Measurements from ENCODE around the gene SPARC.
"Not testable (repeated sequence)": the region's sequence is repeated elsewhere in the genome, so short reads cannot be mapped to it uniquely, and the experiment has no call there.

SPARC gene

DNA sequence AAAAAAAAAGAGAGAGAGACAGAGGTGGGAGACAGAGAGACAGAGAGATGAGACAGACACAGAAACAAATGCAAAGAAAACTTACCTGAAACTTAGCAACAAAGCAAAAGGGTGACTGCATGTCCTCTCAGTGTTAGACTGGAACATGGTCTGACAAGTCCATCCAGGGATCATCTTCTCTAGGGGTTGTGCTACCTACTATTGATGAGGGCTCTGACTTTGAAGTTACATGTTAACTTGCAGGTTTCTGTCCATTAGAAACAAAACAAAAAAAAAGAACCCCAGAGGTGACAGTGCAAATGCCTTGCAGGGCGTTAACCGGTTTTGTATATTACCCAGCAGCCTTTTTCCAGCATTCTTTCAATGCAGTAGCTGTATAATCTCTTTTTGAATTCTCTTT is 13.6 kb upstream of the SPARC start:
- no peak for DNase-seq (ENCODE audit: low read depth in 2 of 2)

DNA sequence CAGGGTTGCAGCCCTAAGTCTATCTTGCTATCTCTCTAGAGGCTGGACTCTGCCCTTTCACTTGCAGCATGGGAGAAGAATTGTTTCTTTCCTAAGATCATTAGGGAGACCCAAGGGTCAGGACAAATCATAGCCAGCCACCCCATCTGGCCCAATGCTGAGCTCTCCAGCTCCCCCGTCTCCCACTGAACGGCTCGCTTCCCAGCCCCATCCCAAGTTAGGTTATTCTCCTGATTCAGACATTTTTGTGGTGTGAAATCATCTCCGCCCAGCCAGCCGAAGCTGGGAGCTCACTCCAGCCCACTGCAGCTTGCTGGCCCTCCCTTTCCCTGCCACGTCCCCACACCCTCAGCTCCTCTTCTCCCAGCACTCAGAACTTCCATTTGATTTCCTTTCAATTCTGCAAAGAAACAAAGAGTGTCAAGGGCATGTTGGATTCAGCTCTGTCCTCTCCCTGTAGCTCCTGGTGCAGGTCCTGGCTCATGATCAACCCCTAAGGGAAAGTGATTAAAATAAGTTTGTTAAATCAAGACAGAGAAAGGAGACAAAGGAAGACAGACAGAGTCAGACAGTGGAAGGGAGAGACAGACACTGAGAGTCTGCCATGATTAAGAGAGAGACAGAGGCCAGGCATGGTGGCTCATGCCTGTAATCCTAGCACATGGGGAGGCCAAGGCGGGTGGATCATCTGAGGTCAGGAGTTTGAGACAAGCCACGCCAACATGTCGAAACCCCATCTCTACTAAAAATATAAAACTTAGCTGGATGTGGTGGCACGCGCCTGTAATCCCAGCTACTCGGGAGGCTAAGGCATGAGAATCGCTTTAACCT is 12.6 kb upstream of the SPARC start:
- no peak for DNase-seq (ENCODE audit: low read depth in 2 of 2)

DNA sequence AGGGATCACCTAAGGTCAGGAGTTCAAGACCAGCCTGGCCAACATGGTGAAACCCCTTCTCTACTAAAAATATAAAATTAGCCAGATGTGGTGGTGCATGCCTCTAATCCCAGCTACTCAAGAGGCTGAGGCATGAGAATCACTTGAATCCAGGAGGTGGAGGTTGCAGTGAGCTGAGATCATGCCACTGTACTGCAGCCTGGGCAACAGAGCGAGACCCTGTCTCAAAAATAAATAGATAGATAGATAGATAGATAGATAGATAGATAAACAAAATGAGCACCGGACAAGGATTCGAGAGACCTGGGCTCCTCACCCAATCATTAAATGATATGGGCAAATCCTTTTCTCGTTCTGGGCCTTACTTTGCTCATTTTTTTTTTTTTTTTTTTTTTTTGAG is 11.4 kb upstream of the SPARC start:
- not testable (repeated sequence) for DNase-seq (ENCODE audit: low read depth in 2 of 2)

DNA sequence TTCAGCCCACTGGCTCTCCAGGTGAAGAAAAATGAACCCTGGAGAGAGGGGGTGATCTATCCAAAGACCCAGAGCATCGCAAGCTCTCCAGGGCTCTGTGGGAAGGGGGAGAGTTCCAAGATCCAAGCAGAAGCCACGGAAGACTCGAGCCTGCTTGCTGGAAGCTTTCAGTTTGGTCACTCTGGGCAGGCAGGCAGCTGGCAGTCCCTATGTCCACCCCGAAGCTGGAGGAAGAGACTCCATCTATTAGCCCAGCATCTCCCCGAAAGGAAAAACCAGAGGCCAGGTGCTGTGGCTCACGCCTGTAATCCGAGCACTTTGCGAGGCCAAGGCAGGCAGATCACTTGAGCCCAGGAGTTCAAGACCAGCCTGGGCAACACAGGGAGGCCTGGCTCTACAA is 10.7 kb upstream of the SPARC start:
- DNase-seq (ENCODE audit: low read depth in 2 of 2), result no peak

DNA sequence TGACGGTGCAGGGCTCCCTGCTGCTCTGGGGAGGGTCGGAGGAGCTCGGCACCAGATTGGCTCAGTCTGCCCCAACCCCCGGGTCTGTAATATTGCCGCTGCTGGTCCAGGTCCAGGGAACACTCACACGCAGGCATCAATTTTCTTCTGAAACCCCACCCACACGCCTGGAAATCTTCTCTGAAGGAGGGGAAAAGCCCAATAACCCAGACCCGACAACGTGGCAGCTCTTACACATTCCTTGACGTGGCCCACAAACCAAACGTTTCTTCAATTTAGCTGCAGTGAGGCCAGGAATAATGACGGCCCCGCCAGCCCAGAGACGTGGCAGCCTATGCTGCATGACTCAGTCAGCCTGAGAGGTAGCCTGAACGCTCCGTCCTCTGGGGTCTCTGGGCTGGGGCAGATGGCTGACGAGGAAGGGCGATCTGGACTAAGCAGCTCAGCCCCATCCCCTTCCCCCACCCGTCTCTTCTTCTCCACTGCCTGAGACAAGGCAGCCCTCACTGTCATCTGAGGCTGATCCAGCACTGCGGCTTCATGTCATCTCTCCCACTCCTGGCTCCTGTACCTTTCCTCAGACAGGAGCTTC is 9.9 kb upstream of the SPARC start:
- no peak for DNase-seq (ENCODE audit: low read depth in 2 of 2)

DNA sequence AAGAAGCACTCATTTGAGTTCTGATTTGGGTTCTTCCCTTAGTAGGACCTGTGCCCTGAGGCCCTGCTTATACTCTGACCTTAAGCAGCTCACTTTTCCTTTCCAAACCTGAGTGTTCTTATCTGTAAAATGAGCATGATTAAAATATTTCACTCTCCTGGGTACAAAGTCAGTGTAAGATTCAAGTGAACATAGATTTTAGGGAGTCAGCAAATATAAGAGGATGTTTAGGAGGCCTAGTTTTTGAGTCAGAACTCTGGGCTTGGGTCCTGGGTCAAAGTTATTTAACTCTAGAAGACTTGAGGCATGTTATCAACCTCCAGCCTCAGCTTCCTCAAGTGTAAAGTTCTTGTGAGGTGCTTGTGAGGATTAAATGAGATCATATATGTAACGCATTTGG is 8.7 kb upstream of the SPARC start:
- no peak for DNase-seq (ENCODE audit: low read depth in 2 of 2)

DNA sequence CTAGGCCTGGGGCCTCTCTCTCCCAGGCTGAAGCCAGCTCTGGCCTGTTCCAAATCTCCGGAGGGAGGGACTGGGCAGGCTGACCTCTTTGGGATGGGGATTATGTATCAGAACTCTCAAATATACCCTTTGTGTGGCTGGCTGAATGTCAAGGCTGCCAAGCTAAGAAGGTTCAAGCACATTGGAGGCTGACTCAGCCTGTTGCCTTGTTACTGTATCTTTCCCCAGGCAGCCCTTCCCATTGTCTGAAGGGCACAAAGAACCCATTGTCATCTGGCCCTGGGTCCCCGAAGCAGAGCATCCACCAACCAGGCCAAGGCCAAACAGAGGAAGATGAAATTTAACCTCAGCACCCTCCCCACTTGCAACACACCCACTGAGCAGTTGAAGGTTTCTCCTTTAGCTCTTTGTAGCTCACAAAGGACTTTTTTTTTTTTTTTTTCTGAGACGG is 7.3 kb upstream of the SPARC start:
- DNase-seq (ENCODE audit: low read depth in 2 of 2), result no peak

DNA sequence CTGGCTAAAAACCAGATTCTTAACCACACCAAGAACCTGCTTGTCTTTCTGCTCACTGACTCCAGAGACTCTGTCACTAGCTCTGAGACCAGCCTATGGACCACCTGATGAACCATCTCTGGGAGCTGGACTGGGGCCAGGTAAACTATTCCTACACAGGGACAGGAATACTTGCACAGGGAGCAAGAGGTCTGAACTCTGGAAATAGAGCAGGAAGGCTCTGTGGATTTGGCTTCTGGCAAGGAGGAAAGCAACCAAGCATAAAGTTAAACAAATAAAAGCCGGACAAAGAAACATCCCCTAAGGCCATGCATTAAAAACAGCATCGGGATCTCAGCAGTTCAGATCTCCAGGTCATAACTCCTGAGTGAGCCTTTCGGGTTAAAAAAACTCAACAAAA is 5.6 kb upstream of the SPARC start:
- no peak for DNase-seq (ENCODE audit: low read depth in 2 of 2)

DNA sequence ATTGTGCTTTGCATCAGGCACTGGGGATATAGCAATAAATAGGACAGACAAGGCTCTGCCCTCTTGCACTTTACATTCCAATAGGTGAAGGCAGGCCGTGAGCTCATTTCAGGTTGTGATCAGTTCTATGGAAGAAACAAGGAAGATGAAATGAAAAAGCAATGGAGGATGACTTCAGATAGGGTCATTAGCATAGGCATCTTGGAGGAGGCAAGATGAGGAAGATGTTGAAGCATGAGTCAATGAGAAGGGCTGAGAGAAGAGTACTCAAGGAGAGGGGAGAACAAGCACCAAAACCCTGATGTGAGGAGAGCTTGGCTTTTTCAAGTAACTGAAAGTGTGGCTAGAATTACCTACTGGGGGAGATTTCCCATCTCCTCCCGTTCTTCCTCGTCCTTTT is 5.0 kb upstream of the SPARC start:
- no peak for DNase-seq (ENCODE audit: low read depth in 2 of 2)

DNA sequence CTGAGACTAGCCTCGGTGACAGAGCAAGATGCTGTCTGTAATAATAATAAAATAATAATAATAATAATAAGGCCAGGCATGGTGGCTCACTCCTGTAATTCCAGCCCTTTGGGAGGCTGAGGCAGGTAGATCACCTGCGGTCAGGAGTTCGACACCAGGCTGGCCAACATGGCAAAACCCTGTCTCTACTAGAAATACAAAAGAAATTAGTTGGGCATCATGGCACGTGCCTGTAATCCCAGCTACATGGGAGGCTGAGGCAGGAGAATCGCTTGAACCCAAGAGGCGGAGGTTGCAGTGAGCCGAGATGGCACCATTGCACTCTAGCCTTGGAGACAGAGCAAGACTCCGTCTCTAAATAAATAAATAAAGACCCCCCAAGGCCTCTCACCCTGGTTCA is 2.9 kb upstream of the SPARC start:
- DNase-seq (ENCODE audit: low read depth in 2 of 2), result not testable (repeated sequence)

DNA sequence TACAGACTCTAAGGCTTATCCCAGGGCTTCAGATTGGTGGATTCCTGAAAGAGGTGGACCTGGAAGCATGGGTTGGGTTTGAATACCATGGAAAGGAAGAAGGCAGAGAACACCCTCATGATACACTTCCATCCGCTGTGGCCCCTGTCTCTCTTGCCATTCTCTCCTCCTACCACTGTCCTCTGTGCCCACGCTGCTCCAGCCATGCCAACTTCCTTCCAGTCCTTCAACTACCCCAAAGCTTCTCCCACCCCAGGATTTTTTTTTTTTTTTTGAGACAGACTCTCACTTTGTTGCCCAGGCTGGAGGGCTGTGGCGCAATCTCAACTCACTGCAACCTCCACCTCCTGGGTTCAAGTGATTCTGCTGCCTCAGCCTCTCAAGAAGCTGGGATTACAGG is 1.7 kb upstream of the SPARC start:
- DNase-seq (ENCODE audit: low read depth in 2 of 2), result no peak

DNA sequence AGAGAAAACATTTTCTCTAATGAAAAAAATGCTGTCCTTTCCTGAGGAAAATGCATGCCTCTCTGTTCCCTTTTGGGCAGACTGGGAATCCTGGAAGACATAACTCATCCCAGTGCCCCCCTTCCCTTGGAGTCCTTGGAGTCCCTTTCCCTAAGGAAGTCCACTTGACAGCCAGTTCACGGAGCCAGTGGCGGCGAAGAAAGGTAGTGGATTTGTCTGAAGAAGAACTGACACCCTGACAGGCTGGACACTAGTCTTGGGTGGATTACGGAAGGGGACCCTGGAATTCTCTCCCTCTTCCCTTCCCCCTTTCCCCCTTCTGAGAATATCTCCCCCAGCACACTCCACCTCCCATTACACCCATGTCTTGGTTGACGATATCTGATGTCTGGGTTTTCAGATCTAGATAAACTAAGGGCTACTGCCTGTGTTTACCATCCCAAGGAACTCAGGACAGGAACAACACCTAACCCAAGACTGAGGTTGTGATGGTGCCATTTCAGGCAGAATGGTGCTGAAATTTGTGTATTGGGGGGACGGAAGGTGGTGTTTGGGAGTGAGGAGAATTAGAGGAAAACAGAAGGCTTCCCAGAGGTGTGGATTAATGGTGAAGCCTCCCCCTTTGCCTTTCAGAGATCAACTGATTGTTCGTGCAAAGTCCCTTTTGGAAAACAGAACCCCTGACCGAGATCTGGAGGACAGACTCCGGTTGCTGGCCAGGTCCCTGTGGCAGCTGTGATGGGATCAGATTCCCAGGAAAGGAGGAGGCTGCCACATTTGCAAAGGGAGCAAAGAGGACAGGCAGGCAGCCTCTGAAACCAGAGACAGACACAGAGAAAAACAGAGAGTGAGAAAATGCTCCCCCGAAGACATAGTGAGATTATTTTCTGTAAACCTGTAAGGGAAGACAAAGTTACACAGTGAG is 704 bp downstream of the SPARC start:
- no peak for DNase-seq (ENCODE audit: low read depth in 2 of 2)

DNA sequence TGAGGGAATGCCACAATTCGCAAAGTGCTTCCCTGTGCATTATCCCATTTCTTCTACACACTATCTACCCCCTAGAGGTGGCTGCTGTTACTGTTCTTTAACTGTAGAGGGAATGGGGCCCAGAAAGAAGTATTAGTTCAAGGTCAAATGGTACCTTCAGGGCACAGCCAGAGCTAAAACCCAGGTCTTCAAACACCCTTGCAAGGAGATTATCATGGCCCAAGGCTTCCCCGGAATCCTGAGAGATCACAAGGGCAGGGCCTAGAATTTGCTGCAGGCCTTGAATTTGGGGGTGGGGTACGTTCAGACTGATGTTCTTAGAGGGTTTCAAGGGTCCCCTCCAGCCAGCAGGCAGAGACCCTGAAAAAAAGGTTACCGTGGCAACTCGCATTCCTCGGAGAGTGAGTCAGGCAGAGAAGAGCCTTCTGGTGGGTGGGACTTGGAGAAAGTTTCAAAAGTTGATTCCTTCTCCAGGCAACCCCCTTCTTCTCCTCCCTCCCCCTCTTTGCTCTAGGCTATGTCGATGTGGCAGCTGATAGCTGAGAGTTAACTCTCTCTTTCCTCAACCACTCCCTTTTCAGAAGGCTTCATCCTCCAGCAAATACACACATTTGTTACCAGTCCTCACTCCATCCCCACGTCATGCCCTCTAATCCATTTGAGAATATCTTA is 1.9 kb downstream of the SPARC start:
- DNase-seq (ENCODE audit: low read depth in 2 of 2), result no peak

DNA sequence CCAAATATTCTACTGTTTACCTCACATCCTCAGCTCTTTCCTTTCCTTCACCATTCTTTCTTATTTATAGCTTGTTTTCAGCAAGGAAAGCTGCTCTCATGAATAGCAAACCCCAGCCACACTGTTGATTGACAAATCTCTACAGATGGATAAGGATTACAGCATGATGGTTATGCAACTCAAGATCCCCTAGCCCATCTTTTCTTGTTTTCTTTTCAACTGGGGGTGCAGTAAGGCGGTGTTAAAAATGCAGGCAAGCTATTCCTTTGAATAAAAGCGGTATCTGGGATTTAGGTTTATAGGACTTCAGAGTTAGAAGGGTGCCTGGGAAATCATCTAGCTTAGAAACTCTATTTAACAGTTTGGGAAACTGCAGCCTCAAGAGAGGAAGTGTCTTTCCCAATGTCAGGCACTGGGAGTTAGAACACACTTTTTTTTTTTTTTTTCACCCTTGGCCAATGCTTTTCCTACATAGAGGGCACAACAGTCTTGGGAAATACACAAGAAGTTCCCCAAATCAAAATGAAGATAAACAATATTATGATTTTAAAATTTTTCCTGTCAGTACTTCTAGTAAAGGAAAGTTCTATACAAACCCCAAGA is 2.6 kb downstream of the SPARC start:
- DNase-seq (ENCODE audit: low read depth in 2 of 2), result no peak

DNA sequence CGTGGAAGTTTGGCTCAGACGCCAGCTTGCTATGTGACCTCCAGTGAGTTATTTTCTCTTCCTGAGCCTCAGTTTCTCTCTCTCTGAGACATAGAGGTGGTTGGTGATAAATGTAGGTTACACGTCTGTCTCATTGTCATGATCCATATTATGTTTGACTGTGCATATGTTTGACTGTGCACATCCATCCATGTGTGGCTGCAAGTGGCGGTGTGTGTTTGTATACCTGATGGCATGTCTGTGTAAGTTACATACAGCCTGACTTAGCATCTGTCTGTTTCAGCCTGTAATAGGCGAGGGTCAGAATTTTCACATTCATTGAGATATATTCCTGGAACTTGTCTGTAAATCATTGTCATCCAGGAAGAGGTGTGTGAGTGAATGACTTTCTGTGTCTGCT is 3.3 kb downstream of the SPARC start:
- DNase-seq (ENCODE audit: low read depth in 2 of 2), result no peak

DNA sequence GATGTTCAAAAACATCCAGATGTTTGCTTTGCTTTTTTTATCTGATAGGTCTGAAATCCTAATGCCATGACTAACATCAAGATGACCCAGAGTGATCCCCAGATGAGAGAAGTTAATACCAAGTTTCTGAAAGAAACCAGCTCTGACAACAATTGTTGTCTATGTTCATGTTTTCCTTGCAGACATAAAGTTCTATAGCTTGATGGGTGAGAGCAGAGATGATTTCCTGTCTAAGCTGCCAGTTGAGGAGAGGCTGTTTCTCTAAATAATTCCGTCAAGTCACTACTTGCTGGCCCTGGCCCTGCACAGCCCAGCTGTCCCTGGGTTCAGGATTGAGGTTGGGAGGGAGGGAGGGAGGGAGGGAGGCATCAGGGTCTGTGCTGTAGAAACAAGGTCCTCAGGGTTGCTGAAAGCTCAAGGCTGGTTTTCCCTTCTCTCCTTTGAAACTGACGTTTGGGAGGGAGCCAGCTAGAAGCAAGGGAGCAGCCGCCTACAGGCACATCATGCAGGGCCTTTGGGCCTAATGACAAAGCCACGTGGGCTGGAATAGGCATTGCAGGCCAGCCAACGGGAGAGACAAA is 3.9 kb downstream of the SPARC start:
- DNase-seq (ENCODE audit: low read depth in 2 of 2), result no peak

DNA sequence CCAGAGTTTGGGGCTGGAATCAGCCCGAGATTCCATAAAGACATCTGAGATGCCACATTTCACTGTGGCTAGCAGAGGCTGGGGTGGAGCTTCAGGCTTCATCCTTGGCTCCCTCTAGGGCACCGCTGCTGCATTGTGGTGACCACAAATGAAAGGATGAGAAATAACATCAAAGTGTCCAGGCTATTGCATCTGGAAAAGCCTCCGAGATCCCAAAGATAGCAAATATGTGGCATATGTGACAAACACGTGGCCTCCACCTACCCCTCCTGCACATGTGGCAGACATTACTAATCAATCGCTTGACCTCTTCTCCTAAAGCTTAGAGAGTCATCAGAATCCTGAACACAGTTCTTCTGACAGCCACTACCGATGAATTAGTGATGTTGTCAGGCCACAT is 4.5 kb downstream of the SPARC start:
- no peak for DNase-seq (ENCODE audit: low read depth in 2 of 2)

DNA sequence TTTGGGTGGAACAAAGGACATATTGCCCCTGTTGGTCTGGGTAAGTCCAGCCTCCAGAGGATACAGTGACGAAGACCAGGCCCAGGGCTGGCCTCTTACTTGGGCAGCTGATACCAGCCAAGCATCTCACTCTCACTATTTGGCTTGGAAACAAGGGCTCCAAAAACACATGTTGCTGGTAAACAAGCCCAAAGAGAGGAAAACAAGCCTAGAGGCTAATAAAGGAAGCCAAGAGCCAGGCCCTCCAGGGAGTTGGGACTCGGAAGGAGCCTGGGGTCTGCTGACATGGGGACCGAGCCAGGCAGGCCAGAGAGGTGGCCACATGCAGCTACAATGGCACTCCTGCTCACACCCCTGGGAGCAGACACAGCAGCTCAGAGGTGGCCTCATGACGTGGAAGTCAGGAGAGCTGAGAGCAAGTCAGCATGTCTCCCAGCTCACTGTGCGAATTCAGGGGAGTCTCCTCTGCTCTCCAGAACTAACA is 5.7 kb downstream of the SPARC start:
- no peak for DNase-seq (ENCODE audit: low read depth in 2 of 2)

DNA sequence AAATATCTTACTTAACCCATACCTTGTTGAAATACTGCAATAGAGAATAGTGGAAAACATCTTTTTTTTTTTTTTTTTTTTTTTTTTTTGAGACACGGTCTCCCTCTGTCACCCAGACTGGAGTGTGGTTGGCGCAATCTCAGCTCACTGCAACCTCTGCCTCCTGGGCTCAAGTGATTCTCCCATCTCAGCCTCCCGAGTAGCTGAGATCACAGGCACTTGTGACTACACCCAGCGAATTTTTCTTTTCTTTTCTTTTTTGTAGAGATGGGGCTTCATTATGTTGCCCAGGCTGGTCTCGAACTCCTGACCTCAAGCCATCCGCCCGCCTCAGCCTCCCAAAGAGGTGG is 6.6 kb downstream of the SPARC start:
- not testable (repeated sequence) for DNase-seq (ENCODE audit: low read depth in 2 of 2)

DNA sequence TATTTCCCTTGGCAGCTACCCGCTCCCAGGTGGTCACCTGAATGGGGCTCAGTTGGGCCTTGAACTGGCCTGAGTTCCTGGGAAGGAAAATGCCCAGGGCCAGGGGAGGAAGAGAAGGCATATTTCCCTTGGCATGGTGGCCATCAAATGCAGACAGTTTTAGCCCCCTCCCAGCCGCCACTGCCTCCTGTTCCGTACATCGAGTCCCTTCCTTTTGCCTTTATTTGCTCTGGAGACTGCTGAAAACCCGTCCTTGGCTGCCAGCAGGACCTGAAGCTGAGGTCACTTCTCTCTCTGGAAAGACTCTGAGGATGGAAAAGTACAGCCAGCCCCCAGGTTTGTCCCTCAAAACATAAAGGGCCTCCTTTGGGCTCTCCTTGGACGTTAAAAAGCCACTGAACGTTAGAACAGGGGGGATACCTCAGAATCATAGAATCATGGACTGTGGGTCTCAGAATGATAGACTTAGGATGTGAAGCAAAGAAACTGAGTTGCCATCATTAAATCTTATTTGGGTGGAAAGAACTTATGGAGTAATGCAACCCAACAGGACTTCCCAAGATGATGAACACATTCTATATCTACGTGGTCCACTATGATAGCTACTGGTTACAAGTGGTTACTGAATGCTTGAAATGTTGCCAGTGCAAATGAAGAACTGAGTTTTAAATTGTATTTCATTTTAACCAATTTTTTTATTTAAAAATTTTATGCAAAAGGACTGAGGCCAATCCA is 7.1 kb downstream of the SPARC start:
- DNase-seq (ENCODE audit: low read depth in 2 of 2), result no peak

All from stimulated activated CD4-positive, alpha-beta T cell treated with anti-CD3 and anti-CD28 coated beads, Interleukin-1b, Interleukin-23, amount 100 ng/mL, for 4 hours (primary cell).